ENCODE data around the gene ARHGAP42.

ARHGAP42 gene

DNA sequence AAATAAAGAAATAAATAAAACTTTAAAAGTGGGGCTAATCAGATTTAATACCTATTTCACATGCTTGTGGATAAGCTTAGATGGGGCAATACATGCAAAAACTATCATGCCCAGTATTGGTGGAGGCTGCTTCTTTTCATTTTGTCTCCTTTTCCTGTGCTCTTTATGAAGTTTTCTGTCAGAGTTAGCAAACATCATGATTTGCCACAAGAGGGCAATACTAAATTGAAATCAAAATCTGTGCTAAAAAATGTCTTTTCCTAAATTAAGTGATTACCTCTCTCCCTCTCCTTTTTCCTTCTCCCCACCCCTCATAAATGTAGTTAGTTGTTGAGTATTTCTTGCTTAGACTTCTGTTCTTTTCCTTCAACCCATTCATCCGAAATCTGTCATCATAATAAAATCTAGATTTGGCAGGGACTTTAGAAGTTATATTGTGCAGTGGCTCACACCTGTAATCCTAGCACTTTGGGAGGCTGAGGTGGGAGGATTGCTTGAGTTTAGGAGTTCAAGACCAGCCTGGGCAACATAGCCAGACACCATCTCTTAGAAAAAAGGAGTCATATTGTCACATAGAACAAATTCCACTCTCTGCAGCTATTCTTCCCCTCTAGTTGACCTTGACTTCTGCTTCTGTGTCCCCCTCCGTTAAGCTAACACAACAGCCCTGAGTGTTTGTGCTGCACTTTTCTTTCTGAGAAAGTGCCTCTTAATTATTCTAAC, 4.7 kb upstream of the ARHGAP42 start:
- TF ChIP-seq, protein P1, sequence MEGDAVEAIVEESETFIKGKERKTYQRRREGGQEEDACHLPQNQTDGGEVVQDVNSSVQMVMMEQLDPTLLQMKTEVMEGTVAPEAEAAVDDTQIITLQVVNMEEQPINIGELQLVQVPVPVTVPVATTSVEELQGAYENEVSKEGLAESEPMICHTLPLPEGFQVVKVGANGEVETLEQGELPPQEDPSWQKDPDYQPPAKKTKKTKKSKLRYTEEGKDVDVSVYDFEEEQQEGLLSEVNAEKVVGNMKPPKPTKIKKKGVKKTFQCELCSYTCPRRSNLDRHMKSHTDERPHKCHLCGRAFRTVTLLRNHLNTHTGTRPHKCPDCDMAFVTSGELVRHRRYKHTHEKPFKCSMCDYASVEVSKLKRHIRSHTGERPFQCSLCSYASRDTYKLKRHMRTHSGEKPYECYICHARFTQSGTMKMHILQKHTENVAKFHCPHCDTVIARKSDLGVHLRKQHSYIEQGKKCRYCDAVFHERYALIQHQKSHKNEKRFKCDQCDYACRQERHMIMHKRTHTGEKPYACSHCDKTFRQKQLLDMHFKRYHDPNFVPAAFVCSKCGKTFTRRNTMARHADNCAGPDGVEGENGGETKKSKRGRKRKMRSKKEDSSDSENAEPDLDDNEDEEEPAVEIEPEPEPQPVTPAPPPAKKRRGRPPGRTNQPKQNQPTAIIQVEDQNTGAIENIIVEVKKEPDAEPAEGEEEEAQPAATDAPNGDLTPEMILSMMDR (IDR thresholded peaks at IDR 0.05) = no peak
- H3K27ac ChIP-seq = no peak overlapping the region

DNA sequence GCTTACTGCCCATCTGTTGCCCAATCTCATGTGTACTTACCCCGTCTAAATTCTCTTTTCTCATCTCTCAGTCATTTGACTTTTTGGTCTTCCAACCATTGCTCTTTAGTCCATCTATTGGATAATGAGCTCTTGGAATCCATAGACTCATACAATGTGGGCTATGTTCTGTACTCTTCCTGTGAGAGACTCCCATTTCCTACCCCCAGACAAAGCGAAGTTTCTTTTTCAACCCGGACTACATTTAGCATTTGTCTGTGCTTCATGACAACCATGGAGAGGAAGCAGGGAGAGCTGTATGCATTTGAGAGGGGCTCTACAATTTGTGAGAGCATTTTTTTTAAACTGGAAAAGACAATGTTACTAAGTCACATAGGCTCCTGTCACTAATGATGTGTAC, 4.0 kb upstream of the ARHGAP42 start:
- H3K4me3 ChIP-seq (ENCODE audit: low read depth in 1 of 2, low read length in 1 of 2) = no peak overlapping the region
- TF ChIP-seq, protein P1 (IDR thresholded peaks at IDR 0.05) = no peak
- H3K36me3 ChIP-seq = no peaks in the 10 kb centered on the region
- H3K9me3 ChIP-seq = no peaks in the 10 kb centered on the region
- H3K4me1 ChIP-seq (ENCODE audit: control insufficient read depth in 1 of 2, insufficient read depth in 1 of 2, low read depth in 1 of 2, low read length in 1 of 2) = peaks cover 0 to 9% of the 10 kb centered on the region in 2 experiments
- peaks cover 41% of the 10 kb centered on the region for H3K27me3 ChIP-seq
- H3K27ac ChIP-seq = no peak overlapping the region

More for the DNA sequence above, 4.7 kb upstream of the ARHGAP42 start:
- Histone ChIP-seq H3K27me3 (peaks cover 33% of the 10 kb centered on the region), H3K36me3 (no peaks in the 10 kb centered on the region), H3K4me1 (ENCODE audit: control insufficient read depth in 1 of 2, insufficient read depth in 1 of 2, low read depth in 1 of 2, low read length in 1 of 2) (peaks cover 0 to 9% of the 10 kb centered on the region in 2 experiments), H3K4me3 (ENCODE audit: low read depth in 1 of 2, low read length in 1 of 2) (no peak overlapping the region), H3K9me3 (no peaks in the 10 kb centered on the region)

DNA sequence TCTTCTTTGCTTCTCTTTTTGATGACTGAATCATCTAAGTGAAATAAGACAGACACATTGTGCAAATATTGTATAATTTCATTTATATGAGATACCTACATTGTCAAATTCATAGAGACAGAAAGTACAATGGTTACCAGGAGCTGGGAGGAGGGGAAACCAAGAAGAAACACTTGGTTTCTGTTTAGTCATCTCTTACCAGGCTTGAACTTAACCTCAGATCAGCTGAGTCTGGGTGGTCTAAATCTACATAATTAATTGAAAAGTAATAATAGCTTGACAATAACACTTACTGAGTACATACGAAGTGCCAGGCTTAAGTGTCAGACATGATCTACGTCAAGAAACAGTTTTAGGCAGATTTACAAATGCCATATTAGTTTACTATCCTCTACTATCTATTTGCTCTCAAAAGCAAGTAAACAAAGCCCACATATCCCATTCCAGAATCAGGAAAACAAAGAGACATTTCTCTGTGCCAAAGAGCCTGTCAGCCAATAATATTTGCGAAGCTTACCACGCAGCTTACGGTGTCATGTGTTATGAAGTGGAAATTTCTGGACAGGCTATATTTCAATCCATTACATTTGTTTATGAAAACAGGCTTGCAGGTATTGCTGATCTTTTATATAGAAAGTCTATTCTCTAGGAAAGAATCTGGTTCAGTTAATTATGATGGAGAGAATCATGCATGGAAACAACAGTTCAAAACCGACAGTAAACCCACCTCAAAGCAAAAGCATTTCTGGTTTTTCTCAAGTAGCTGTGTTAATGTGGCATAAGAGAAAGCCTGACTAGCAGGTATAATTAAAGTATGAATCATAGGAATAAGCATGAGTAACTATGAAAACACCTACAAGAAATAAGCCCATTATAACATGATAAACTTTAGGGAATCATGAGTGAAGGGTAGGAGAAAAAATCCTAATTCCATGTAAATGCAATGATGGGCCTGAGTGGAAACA, 2.7 kb upstream of the ARHGAP42 start:
- no peak overlapping the region for H3K27ac ChIP-seq
- H3K36me3 ChIP-seq = no peaks in the 10 kb centered on the region
- TF ChIP-seq, protein P1 (IDR thresholded peaks at IDR 0.05) = no peak

DNA sequence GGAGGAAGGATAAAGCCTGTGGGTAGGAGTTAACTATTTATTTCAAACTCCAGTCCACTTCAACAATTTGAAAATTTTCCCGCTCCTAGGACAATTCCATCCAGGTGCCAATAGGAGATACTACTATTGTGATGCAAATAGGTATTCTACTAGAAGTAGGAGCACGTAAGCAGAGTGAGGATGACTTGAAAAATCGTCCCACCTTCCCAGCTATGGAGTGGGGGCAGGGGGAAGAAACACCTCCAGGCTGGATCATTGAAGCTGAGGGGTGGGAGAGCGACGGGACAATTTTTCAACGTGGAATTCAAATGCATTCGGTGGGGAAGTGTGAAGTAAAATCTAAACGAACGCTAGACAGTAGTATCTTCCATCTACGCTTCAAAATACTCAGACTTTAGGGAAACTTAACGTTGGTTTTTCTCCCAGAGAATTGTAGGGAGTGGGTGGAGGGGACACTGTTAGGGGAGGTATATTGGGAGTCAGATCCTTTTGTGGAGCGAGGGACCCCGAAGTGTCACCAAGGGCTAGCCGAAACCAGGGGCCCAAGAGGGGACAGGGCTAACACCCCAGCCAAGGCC, 523 bp upstream of the ARHGAP42 start:
- Histone ChIP-seq H3K9me3 (no peaks in the 10 kb centered on the region), H3K27me3 (peaks cover 60% of the 10 kb centered on the region), H3K4me3 (ENCODE audit: low read depth in 1 of 2, low read length in 1 of 2) (peak overlapping the region in 1 of 2 experiments; percentile 54), H3K36me3 (no peaks in the 10 kb centered on the region), H3K4me1 (ENCODE audit: control insufficient read depth in 1 of 2, insufficient read depth in 1 of 2, low read depth in 1 of 2, low read length in 1 of 2) (peaks cover 0 to under 1% of the 10 kb centered on the region in 2 experiments), H3K27ac (no peak overlapping the region)
- TF ChIP-seq, protein P1 (IDR thresholded peaks at IDR 0.05) = no peak

More for the DNA sequence above, 2.7 kb upstream of the ARHGAP42 start:
- Histone ChIP-seq H3K4me3 (ENCODE audit: low read depth in 1 of 2, low read length in 1 of 2) (no peak overlapping the region), H3K9me3 (no peaks in the 10 kb centered on the region), H3K27me3 (peaks cover 53% of the 10 kb centered on the region), H3K4me1 (ENCODE audit: control insufficient read depth in 1 of 2, insufficient read depth in 1 of 2, low read depth in 1 of 2, low read length in 1 of 2) (peaks cover 0 to 9% of the 10 kb centered on the region in 2 experiments)

DNA sequence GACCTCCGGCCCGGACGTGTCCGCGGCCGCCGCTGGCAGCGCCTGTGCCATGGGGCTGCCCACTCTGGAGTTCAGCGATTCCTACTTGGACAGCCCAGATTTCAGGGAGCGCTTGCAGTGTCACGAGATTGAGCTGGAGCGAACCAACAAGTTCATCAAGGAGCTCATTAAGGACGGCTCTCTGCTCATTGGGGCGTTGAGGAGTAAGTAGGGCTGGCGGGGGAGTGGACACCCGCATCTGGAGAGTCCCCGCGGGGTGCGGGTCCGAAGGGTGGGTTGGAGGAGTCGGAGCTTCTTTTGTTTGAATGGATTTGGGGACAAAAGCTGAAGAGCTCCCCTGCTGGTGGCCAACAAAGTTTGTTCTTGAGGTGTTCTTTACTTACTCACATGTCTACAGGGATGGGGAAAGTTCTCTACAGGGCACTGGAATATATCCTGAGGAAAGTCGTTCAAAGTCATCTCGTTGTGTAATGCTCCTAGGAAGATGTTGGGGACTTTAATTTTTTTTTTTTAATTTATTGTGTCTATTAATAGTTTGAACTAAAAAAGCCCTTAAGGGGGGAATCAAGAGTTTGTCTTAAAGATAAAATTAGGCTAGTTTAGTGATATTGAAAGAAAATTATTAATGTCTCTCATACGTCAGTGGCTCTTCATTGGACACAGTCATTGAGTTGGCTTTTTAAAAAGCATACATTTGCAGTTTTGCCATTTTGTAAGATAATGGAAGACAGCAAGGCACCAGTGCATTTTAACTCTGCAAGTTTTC, 725 bp downstream of the ARHGAP42 start:
- no peaks in the 10 kb centered on the region for H3K36me3 ChIP-seq
- peak overlapping the region; percentile 2 to 54 for H3K4me3 ChIP-seq (ENCODE audit: low read depth in 1 of 2, low read length in 1 of 2)
- no peak overlapping the region for H3K27ac ChIP-seq
- TF ChIP-seq, protein P1 (IDR thresholded peaks at IDR 0.05) = no peak
- H3K4me1 ChIP-seq (ENCODE audit: control insufficient read depth in 1 of 2, insufficient read depth in 1 of 2, low read depth in 1 of 2, low read length in 1 of 2) = no peaks in the 10 kb centered on the region
- no peaks in the 10 kb centered on the region for H3K9me3 ChIP-seq
- peaks cover 60% of the 10 kb centered on the region for H3K27me3 ChIP-seq

All from neutrophil (primary cell).